ENCODE results near the gene SRPK2. TPM values are rescaled to one million over a fixed set of nuclear protein-coding genes. Genes with fewer than 3 reads are reported as not detected.

The SRPK2 gene
- total and polyA plus RNA-seq, 4 donors, result 7.8 to 19.7 (median 16.7) TPM

- no peak for TF ChIP-seq RAD21 (IDR thresholded peaks at IDR 0.05)
- no peak for TF ChIP-seq EGR1 (IDR thresholded peaks at IDR 0.05; ENCODE audit: low read depth in 2 of 2)
- TF ChIP-seq, protein P1, sequence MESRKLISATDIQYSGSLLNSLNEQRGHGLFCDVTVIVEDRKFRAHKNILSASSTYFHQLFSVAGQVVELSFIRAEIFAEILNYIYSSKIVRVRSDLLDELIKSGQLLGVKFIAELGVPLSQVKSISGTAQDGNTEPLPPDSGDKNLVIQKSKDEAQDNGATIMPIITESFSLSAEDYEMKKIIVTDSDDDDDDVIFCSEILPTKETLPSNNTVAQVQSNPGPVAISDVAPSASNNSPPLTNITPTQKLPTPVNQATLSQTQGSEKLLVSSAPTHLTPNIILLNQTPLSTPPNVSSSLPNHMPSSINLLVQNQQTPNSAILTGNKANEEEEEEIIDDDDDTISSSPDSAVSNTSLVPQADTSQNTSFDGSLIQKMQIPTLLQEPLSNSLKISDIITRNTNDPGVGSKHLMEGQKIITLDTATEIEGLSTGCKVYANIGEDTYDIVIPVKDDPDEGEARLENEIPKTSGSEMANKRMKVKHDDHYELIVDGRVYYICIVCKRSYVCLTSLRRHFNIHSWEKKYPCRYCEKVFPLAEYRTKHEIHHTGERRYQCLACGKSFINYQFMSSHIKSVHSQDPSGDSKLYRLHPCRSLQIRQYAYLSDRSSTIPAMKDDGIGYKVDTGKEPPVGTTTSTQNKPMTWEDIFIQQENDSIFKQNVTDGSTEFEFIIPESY (IDR thresholded peaks at IDR 0.05), result no peak
These were observed 211.7 kb downstream of the SRPK2 start (continued) for GRCh38 chr7:105177026-105177425.

GRCh38 chr7:105173586-105173985, 215.1 kb downstream of the SRPK2 start:
- H3K4me3 ChIP-seq (ENCODE audit: low read depth in 1 of 3, low read length in 3 of 3), result no peak overlapping the region
- no peak overlapping the region for H3K9ac ChIP-seq (ENCODE audit: low read depth in 1 of 2, low read length in 2 of 2)
- peaks cover 0 to 4% (median 2%) of the 10 kb centered on the region in 4 donors for H3K36me3 ChIP-seq (ENCODE audit: control insufficient read depth in 4 of 4, insufficient read depth in 3 of 4, low read depth in 1 of 4, low read length in 3 of 4)
- H3K27me3 ChIP-seq (ENCODE audit: control insufficient read depth in 4 of 4, insufficient read depth in 4 of 4, low read length in 3 of 4), result no peaks in the 10 kb centered on the region
- TF ChIP-seq RXRA (IDR thresholded peaks at IDR 0.05) (no peak), TAF1 (conservative IDR thresholded peaks at IDR 0.05) (no peak), NR2F2 (IDR thresholded peaks at IDR 0.05) (no peak), FOXA2 (IDR thresholded peaks at IDR 0.05) (no peak), ATF3 (IDR thresholded peaks at IDR 0.05) (no peak), JUND (IDR thresholded peaks at IDR 0.05) (no peak), CTCF (IDR thresholded peaks at IDR 0.05; ENCODE audit: low read depth, low read length, missing input control) (no peak), EGR1 (IDR thresholded peaks at IDR 0.05; ENCODE audit: low read depth in 2 of 2) (no peak), SP1 (IDR thresholded peaks at IDR 0.05) (no peak), HNF4A (conservative IDR thresholded peaks at IDR 0.05) (no peak), RAD21 (IDR thresholded peaks at IDR 0.05) (no peak)
- TF ChIP-seq, protein P2, sequence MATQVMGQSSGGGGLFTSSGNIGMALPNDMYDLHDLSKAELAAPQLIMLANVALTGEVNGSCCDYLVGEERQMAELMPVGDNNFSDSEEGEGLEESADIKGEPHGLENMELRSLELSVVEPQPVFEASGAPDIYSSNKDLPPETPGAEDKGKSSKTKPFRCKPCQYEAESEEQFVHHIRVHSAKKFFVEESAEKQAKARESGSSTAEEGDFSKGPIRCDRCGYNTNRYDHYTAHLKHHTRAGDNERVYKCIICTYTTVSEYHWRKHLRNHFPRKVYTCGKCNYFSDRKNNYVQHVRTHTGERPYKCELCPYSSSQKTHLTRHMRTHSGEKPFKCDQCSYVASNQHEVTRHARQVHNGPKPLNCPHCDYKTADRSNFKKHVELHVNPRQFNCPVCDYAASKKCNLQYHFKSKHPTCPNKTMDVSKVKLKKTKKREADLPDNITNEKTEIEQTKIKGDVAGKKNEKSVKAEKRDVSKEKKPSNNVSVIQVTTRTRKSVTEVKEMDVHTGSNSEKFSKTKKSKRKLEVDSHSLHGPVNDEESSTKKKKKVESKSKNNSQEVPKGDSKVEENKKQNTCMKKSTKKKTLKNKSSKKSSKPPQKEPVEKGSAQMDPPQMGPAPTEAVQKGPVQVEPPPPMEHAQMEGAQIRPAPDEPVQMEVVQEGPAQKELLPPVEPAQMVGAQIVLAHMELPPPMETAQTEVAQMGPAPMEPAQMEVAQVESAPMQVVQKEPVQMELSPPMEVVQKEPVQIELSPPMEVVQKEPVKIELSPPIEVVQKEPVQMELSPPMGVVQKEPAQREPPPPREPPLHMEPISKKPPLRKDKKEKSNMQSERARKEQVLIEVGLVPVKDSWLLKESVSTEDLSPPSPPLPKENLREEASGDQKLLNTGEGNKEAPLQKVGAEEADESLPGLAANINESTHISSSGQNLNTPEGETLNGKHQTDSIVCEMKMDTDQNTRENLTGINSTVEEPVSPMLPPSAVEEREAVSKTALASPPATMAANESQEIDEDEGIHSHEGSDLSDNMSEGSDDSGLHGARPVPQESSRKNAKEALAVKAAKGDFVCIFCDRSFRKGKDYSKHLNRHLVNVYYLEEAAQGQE (IDR thresholded peaks at IDR 0.05), result no peak
- TF ChIP-seq, protein P1 (IDR thresholded peaks at IDR 0.05), result no peak
- DNase-seq (ENCODE audit: low spot score), result no peak
- no peaks in the 10 kb centered on the region for H3K4me1 ChIP-seq (ENCODE audit: control insufficient read depth in 4 of 4, insufficient read depth in 4 of 4, low read length in 3 of 4)
- H3K9me3 ChIP-seq (ENCODE audit: control insufficient read depth in 4 of 4, low read length in 3 of 4), result no peaks in the 10 kb centered on the region
- H3K27ac ChIP-seq (ENCODE audit: low read depth in 1 of 2, low read length in 2 of 2), result no peak overlapping the region
- WGBS, result 97% methylated on average over 1 of the region's 1 CpG
